HG02642 (cell line): ENCODE results near the gene SGPL1.

ENCODE experiments used
- ATAC-seq: cut with Tn5 transposase; IDR thresholded peaks from one replicate; pipeline ENCODE4 v1.9.1; 2021; ENCODE audit warnings: mild to moderate bottlenecking; ENCODE audit not compliant: unreplicated experiment, poor library complexity

SGPL1 gene

GRCh38 chr10:70780370-70780760, 35.4 kb upstream of the SGPL1 start:
- no peak for ATAC-seq

GRCh38 chr10:70780772-70781171, 35.0 kb upstream of the SGPL1 start:
- ATAC-seq, result no peak

GRCh38 chr10:70781461-70782051, 34.2 kb upstream of the SGPL1 start:
- no peak for ATAC-seq

GRCh38 chr10:70782086-70782745, 33.5 kb upstream of the SGPL1 start:
- no peak for ATAC-seq

GRCh38 chr10:70782746-70783680, 32.7 kb upstream of the SGPL1 start:
- ATAC-seq, result no peak

- no peak for ATAC-seq
Measured at GRCh38 chr10:70784016-70784415, 31.7 kb upstream of the SGPL1 start.

GRCh38 chr10:70784471-70784870, 31.3 kb upstream of the SGPL1 start:
- ATAC-seq, result no peak

- ATAC-seq, result no peak
Measured at GRCh38 chr10:70785190-70785589, 30.6 kb upstream of the SGPL1 start, which contains the start of gene TBATA. Gene TBATA (minus strand): TSS chr10:70785377. CDS start chr10:70783379, 1,998 bp downstream.

GRCh38 chr10:70786799-70787415, 28.8 kb upstream of the SGPL1 start:
- ATAC-seq, result no peak

- ATAC-seq, result no peak
Measured at GRCh38 chr10:70791386-70792039, 24.2 kb upstream of the SGPL1 start.

- no peak for ATAC-seq
Measured at GRCh38 chr10:70795613-70796012, 20.1 kb upstream of the SGPL1 start.

- no peak for ATAC-seq
Measured at GRCh38 chr10:70797840-70798239, 17.9 kb upstream of the SGPL1 start.

GRCh38 chr10:70799124-70799523, 16.6 kb upstream of the SGPL1 start:
- no peak for ATAC-seq

- no peak for ATAC-seq
Measured at GRCh38 chr10:70801854-70802253, 13.9 kb upstream of the SGPL1 start.

GRCh38 chr10:70803775-70804420, 11.8 kb upstream of the SGPL1 start:
- no peak for ATAC-seq

GRCh38 chr10:70804421-70804808, 11.3 kb upstream of the SGPL1 start:
- no peak for ATAC-seq

- ATAC-seq, result no peak
Measured at GRCh38 chr10:70805619-70806215, 10.0 kb upstream of the SGPL1 start.

- ATAC-seq, result no peak
Measured at GRCh38 chr10:70806841-70807240, 8.9 kb upstream of the SGPL1 start.

GRCh38 chr10:70807556-70807955, 8.2 kb upstream of the SGPL1 start:
- ATAC-seq, result no peak
